ENCODE results near the gene SLC4A1.

DNA sequence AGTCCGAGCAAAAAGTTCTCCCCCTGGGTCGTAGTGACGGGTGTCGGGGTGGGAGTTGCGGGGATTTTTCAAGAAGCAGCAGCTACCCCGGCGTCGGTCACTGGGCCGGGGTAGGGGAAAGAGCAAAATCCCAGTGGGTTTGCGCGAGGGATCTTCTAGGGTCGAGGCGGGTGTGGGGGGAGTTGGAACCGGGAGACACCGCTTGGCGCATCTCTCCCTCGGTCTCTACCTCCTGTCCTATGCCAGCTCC, 46.1 kb downstream of the SLC4A1 start:
- TF ChIP-seq, protein P1, sequence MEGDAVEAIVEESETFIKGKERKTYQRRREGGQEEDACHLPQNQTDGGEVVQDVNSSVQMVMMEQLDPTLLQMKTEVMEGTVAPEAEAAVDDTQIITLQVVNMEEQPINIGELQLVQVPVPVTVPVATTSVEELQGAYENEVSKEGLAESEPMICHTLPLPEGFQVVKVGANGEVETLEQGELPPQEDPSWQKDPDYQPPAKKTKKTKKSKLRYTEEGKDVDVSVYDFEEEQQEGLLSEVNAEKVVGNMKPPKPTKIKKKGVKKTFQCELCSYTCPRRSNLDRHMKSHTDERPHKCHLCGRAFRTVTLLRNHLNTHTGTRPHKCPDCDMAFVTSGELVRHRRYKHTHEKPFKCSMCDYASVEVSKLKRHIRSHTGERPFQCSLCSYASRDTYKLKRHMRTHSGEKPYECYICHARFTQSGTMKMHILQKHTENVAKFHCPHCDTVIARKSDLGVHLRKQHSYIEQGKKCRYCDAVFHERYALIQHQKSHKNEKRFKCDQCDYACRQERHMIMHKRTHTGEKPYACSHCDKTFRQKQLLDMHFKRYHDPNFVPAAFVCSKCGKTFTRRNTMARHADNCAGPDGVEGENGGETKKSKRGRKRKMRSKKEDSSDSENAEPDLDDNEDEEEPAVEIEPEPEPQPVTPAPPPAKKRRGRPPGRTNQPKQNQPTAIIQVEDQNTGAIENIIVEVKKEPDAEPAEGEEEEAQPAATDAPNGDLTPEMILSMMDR (conservative IDR thresholded peaks at IDR 0.05; ENCODE audit: low read depth, low read length) = no peak
- no peak for TF ChIP-seq EZH2phosphoT487 (IDR thresholded peaks at IDR 0.05; ENCODE audit: borderline replicate concordance, low read length)

Measured in PC-3 (cell line).